BLaER1 treated with 17β-estradiol and CSF1 and Interleukin-3, amounts not matched to agents 10 nM and 100 nM (cell line): ENCODE measurements around the gene TRIM54.
"Not testable (repeated sequence)": the region's sequence is repeated elsewhere in the genome, so short reads cannot be mapped to it uniquely, and the experiment has no call there.

Experiments used
- H3K27ac ChIP-seq, 11 experiments: shearing (Covaris generic); formaldehyde crosslinking; 2 replicates each; pipeline ENCODE4 v1.8.1; 2022
- H3K27me3 ChIP-seq, 11 experiments: shearing (Covaris generic); formaldehyde crosslinking; 2 replicates each; pipeline ENCODE4 v1.8.1; 2022
- H3K36me3 ChIP-seq, 11 experiments: shearing (Covaris generic); formaldehyde crosslinking; 2 replicates each; pipeline ENCODE4 v1.8.1; 2022
- H3K4me1 ChIP-seq, 10 experiments: shearing (Covaris generic); formaldehyde crosslinking; 2 replicates each; pipeline ENCODE4 v1.8.1; 2022
- H3K4me2 ChIP-seq, 11 experiments: shearing (Covaris generic); formaldehyde crosslinking; 2 replicates each; pipeline ENCODE4 v1.8.1; 2022
- H3K4me3 ChIP-seq, 10 experiments: shearing (Covaris generic); formaldehyde crosslinking; 2 replicates each; pipeline ENCODE4 v1.8.1; 2022
- H3K9ac ChIP-seq, 11 experiments: shearing (Covaris generic); formaldehyde crosslinking; 2 replicates each; pipeline ENCODE4 v1.8.1; 2022
- H3K9me3 ChIP-seq, 11 experiments: shearing (Covaris generic); formaldehyde crosslinking; replicated peaks in 1 of 11; 2 replicates each; pipeline ENCODE4 v1.8.1; 2022
- H4K20me1 ChIP-seq, 11 experiments: shearing (Covaris generic); formaldehyde crosslinking; 2 replicates each; pipeline ENCODE4 v1.8.1; 2022
- Cebpa-rat ChIP-seq, 11 experiments: shearing (Covaris generic); IDR thresholded peaks; 2 replicates each; pipeline ENCODE4 v1.8.1; 2022

Gene TRIM54

GRCh38 chr2:27284996-27285395 lies 2.8 kb downstream of the TRIM54 start:
- no peaks in the 10 kb centered on the region for H4K20me1 ChIP-seq
- H3K4me3 ChIP-seq = no peak overlapping the region
- no peaks in the 10 kb centered on the region for H3K9me3 ChIP-seq
- no peak overlapping the region for H3K9ac ChIP-seq
- H3K36me3 ChIP-seq = no peaks in the 10 kb centered on the region
- TF ChIP-seq Cebpa-rat (IDR thresholded peaks at IDR 0.05) = no peak
- H3K4me2 ChIP-seq = no peak overlapping the region
- H3K27ac ChIP-seq = no peak overlapping the region
- no peaks in the 10 kb centered on the region for H3K27me3 ChIP-seq
- peaks cover under 1 to 29% (median 20%) of the 10 kb centered on the region in 10 experiments; a peak in 19 of 20 replicates for H3K4me1 ChIP-seq

- H4K20me1 ChIP-seq = no peaks in the 10 kb centered on the region
Measured at GRCh38 chr2:27285481-27285880, 3.3 kb downstream of the TRIM54 start.

GRCh38 chr2:27288610-27289009 lies 6.4 kb downstream of the TRIM54 start:
- Histone ChIP-seq H3K27ac (no peak overlapping the region), H3K4me1 (peaks cover 12 to 50% (median 44%) of the 10 kb centered on the region in 10 experiments), H3K9me3 (no peaks in the 10 kb centered on the region), H3K4me2 (peak overlapping the region in 3 of 11 experiments; percentile 71 to 75 (median 72); a peak in 3 of 22 replicates), H3K9ac (no peak overlapping the region), H3K27me3 (no peaks in the 10 kb centered on the region), H3K4me3 (no peak overlapping the region), H3K36me3 (no peaks in the 10 kb centered on the region), H4K20me1 (no peaks in the 10 kb centered on the region)
- TF ChIP-seq Cebpa-rat (IDR thresholded peaks at IDR 0.05) = no peak

More at GRCh38 chr2:27285481-27285880, 3.3 kb downstream of the TRIM54 start:
- Histone ChIP-seq H3K4me2 (no peak overlapping the region), H3K36me3 (no peaks in the 10 kb centered on the region), H3K9ac (no peak overlapping the region), H3K9me3 (no peaks in the 10 kb centered on the region), H3K4me3 (no peak overlapping the region), H3K27me3 (no peaks in the 10 kb centered on the region), H3K4me1 (peaks cover 5 to 34% (median 25%) of the 10 kb centered on the region in 10 experiments), H3K27ac (no peak overlapping the region)
- TF ChIP-seq Cebpa-rat (IDR thresholded peaks at IDR 0.05) = no peak

GRCh38 chr2:27290549-27290948 lies 8.3 kb downstream of the TRIM54 start:
- peak overlapping the region; percentile 60 to 83 (median 75) for H3K4me2 ChIP-seq
- H3K27ac ChIP-seq = peak overlapping the region in 8 of 11 experiments; percentile 54 to 75 (median 68); a peak in 16 of 22 replicates
- TF ChIP-seq Cebpa-rat (IDR thresholded peaks at IDR 0.05) = no peak
- no peaks in the 10 kb centered on the region for H3K27me3 ChIP-seq
- no peaks in the 10 kb centered on the region for H3K36me3 ChIP-seq
- peaks cover 12 to 54% (median 47%) of the 10 kb centered on the region in 10 experiments for H3K4me1 ChIP-seq
- H3K9ac ChIP-seq = peak overlapping the region in 9 of 11 experiments; percentile 17 to 70 (median 54); a peak in 15 of 22 replicates
- no peak overlapping the region; a peak in 3 of 20 replicates for H3K4me3 ChIP-seq
- no peaks in the 10 kb centered on the region for H3K9me3 ChIP-seq
- no peaks in the 10 kb centered on the region for H4K20me1 ChIP-seq

GRCh38 chr2:27291865-27292264 lies 9.6 kb downstream of the TRIM54 start:
- Histone ChIP-seq H3K27ac (peak overlapping the region in 3 of 11 experiments; percentile 33 to 73 (median 57); a peak in 5 of 22 replicates), H4K20me1 (no peaks in the 10 kb centered on the region), H3K4me3 (no peak overlapping the region), H3K4me2 (peak overlapping the region in 8 of 11 experiments; percentile 71 to 83 (median 76); a peak in 16 of 22 replicates), H3K9ac (no peak overlapping the region), H3K9me3 (no peaks in the 10 kb centered on the region), H3K4me1 (peaks cover 12 to 54% (median 47%) of the 10 kb centered on the region in 10 experiments), H3K27me3 (no peaks in the 10 kb centered on the region), H3K36me3 (no peaks in the 10 kb centered on the region)
- TF ChIP-seq Cebpa-rat (IDR thresholded peaks at IDR 0.05) = no peak

- Histone ChIP-seq H3K27ac (no peak overlapping the region), H3K4me2 (no peak overlapping the region), H4K20me1 (no peaks in the 10 kb centered on the region), H3K9me3 (no peaks in the 10 kb centered on the region), H3K9ac (no peak overlapping the region), H3K36me3 (no peaks in the 10 kb centered on the region), H3K27me3 (no peaks in the 10 kb centered on the region), H3K4me1 (peaks cover 12 to 40% (median 35%) of the 10 kb centered on the region in 10 experiments), H3K4me3 (no peak overlapping the region)
- TF ChIP-seq Cebpa-rat (IDR thresholded peaks at IDR 0.05) = no peak
Measured at GRCh38 chr2:27294928-27295327, 12.7 kb downstream of the TRIM54 start.

GRCh38 chr2:27296481-27296880 lies 14.3 kb downstream of the TRIM54 start:
- H3K4me3 ChIP-seq = no peak overlapping the region
- H3K36me3 ChIP-seq = no peaks in the 10 kb centered on the region
- H3K9me3 ChIP-seq = no peaks in the 10 kb centered on the region
- no peak for TF ChIP-seq Cebpa-rat (IDR thresholded peaks at IDR 0.05)
- H3K27me3 ChIP-seq = no peaks in the 10 kb centered on the region
- no peak overlapping the region for H3K4me2 ChIP-seq
- no peak overlapping the region for H3K27ac ChIP-seq
- peaks cover 0 to 25% (median 20%) of the 10 kb centered on the region in 10 experiments; a peak in 15 of 20 replicates for H3K4me1 ChIP-seq
- H4K20me1 ChIP-seq = no peaks in the 10 kb centered on the region
- H3K9ac ChIP-seq = no peak overlapping the region

- Histone ChIP-seq H3K4me3 (no peak overlapping the region), H3K4me2 (no peak overlapping the region), H3K9me3 (no peaks in the 10 kb centered on the region), H4K20me1 (no peaks in the 10 kb centered on the region), H3K4me1 (peaks cover 0 to 18% (median 12%) of the 10 kb centered on the region in 10 experiments; a peak in 15 of 20 replicates), H3K36me3 (no peaks in the 10 kb centered on the region), H3K27ac (no peak overlapping the region), H3K9ac (no peak overlapping the region), H3K27me3 (no peaks in the 10 kb centered on the region)
- TF ChIP-seq Cebpa-rat (IDR thresholded peaks at IDR 0.05) = no peak
Measured at GRCh38 chr2:27297195-27297594, 15.0 kb downstream of the TRIM54 start.

- Histone ChIP-seq H3K4me1 (peaks cover 0 to 11% (median 6%) of the 10 kb centered on the region in 10 experiments; a peak in 12 of 20 replicates), H3K4me2 (no peak overlapping the region), H3K27me3 (no peaks in the 10 kb centered on the region), H3K9ac (no peak overlapping the region), H3K9me3 (no peaks in the 10 kb centered on the region), H3K27ac (no peak overlapping the region), H4K20me1 (no peaks in the 10 kb centered on the region), H3K36me3 (no peaks in the 10 kb centered on the region), H3K4me3 (no peak overlapping the region)
- TF ChIP-seq Cebpa-rat (IDR thresholded peaks at IDR 0.05) = no peak
Measured at GRCh38 chr2:27298391-27299080, 16.3 kb downstream of the TRIM54 start.

GRCh38 chr2:27300606-27301005 lies 18.4 kb downstream of the TRIM54 start:
- H3K4me2 ChIP-seq, H3K4me1 ChIP-seq, H3K9ac ChIP-seq, H3K4me3 ChIP-seq, H3K27me3 ChIP-seq, H3K36me3 ChIP-seq, H3K9me3 ChIP-seq, H4K20me1 ChIP-seq, H3K27ac ChIP-seq: not testable (repeated sequence)
